ENCODE measurements around the gene FRMD4A.

The FRMD4A gene

GRCh38 chr10:14293526-14293925 lies 37.2 kb downstream of the FRMD4A start:
- Histone ChIP-seq H3K4me3 (replicated peaks; ENCODE audit: insufficient read depth, low read length) (no peak overlapping the region), H3K27ac (replicated peaks) (no peak overlapping the region), H3K27me3 (ENCODE audit: insufficient read depth, poor library complexity, severe bottlenecking) (no peaks in the 10 kb centered on the region)
- DNase-seq (ENCODE audit: low read depth in 1 of 2, low spot score in 1 of 2): no peak
- no peak for TF ChIP-seq CTCF (IDR thresholded peaks at IDR 0.05; ENCODE audit: insufficient read depth, low read length)
- TF ChIP-seq SPI1 (IDR thresholded peaks at IDR 0.05; ENCODE audit: borderline replicate concordance, low read depth): no peak
- TF ChIP-seq GABPA (IDR thresholded peaks at IDR 0.05; ENCODE audit: low read depth): no peak
- no peak for TF ChIP-seq REST (IDR thresholded peaks at IDR 0.05; ENCODE audit: insufficient replicate concordance, low read depth)
- TF ChIP-seq POLR2AphosphoS5 (IDR thresholded peaks at IDR 0.05; ENCODE audit: low read depth): no peak

- DNase-seq (ENCODE audit: low read depth in 1 of 2, low spot score in 1 of 2): no peak
- Histone ChIP-seq H3K27ac (replicated peaks) (no peak overlapping the region), H3K4me3 (replicated peaks; ENCODE audit: insufficient read depth, low read length) (no peak overlapping the region), H3K27me3 (ENCODE audit: insufficient read depth, poor library complexity, severe bottlenecking) (no peaks in the 10 kb centered on the region)
- TF ChIP-seq SPI1 (IDR thresholded peaks at IDR 0.05; ENCODE audit: borderline replicate concordance, low read depth): no peak
- TF ChIP-seq POLR2AphosphoS5 (IDR thresholded peaks at IDR 0.05; ENCODE audit: low read depth): no peak
- TF ChIP-seq REST (IDR thresholded peaks at IDR 0.05; ENCODE audit: insufficient replicate concordance, low read depth): no peak
- no peak for TF ChIP-seq CTCF (IDR thresholded peaks at IDR 0.05; ENCODE audit: insufficient read depth, low read length)
- TF ChIP-seq GABPA (IDR thresholded peaks at IDR 0.05; ENCODE audit: low read depth): no peak
Measured at GRCh38 chr10:14291296-14291695, 39.4 kb downstream of the FRMD4A start.

- DNase-seq (ENCODE audit: low read depth in 1 of 2, low spot score in 1 of 2): no peak
- TF ChIP-seq SPI1 (IDR thresholded peaks at IDR 0.05; ENCODE audit: borderline replicate concordance, low read depth) (no peak), POLR2AphosphoS5 (IDR thresholded peaks at IDR 0.05; ENCODE audit: low read depth) (no peak), GABPA (IDR thresholded peaks at IDR 0.05; ENCODE audit: low read depth) (no peak), CTCF (IDR thresholded peaks at IDR 0.05; ENCODE audit: insufficient read depth, low read length) (no peak), REST (IDR thresholded peaks at IDR 0.05; ENCODE audit: insufficient replicate concordance, low read depth) (no peak)
- no peak overlapping the region for H3K27ac ChIP-seq (replicated peaks)
- H3K4me3 ChIP-seq (replicated peaks; ENCODE audit: insufficient read depth, low read length): no peak overlapping the region
- no peaks in the 10 kb centered on the region for H3K27me3 ChIP-seq (ENCODE audit: insufficient read depth, poor library complexity, severe bottlenecking)
Measured at GRCh38 chr10:14285941-14286560, 44.7 kb downstream of the FRMD4A start.

Data from HL-60 (cell line).